Fibroblast of peridontal ligament (primary cell): ENCODE results near the gene XYLT1.
"Not testable (repeated sequence)": the region's sequence is repeated elsewhere in the genome, so short reads cannot be mapped to it uniquely, and the experiment has no call there.

Experiments used
- DNase-seq: peaks from one replicate; pipeline ENCODE4 v3.0.0-alpha.2; 2010; ENCODE audit errors: extremely low read depth

XYLT1 gene

GRCh38 chr16:17491140-17491662 lies 20.4 kb upstream of the XYLT1 start:
- DNase-seq = no peak

- no peak for DNase-seq
These were observed 17.7 kb upstream of the XYLT1 start for GRCh38 chr16:17488506-17488905.

DNA sequence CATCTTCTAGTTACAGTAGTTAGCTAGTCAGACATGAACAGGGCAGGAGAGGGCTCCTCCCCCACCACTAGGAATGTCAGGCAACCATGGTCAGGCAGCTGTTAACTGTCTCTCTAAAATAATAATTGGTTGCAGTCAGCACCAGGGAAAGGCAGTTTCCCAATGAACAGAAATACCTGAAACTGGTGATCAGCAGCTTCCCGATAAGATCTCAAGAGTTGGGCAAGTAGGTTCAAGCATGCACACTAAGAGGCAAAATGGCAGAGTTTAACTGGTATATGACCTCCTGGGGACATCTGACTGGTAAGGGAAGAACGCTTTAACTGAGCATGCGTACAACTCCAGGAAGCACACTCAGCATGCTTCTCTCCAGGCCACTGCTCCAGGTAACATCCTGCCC lies 12.6 kb upstream of the XYLT1 start:
- no peak for DNase-seq

- DNase-seq = not testable (repeated sequence)
These were observed 11.6 kb upstream of the XYLT1 start for GRCh38 chr16:17482341-17482740.

GRCh38 chr16:17481736-17482135 lies 11.0 kb upstream of the XYLT1 start:
- DNase-seq = no peak

DNA sequence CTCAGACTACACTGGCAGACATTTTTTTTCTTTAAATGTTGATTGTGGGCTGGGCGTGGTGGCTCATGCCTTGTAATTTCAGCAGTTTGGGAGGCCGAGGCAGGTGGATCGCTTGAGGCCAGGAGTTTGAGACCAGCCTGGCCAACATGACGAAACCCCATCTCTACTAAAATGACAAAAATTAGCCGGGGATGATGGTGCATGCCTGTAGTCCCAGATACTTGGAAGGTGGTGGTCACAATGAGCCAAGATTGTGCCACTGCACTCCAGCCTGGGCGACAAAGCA lies 6.4 kb upstream of the XYLT1 start:
- not testable (repeated sequence) for DNase-seq

- DNase-seq = peak; percentile 81
These were observed 5.9 kb upstream of the XYLT1 start for GRCh38 chr16:17476414-17477259.

DNA sequence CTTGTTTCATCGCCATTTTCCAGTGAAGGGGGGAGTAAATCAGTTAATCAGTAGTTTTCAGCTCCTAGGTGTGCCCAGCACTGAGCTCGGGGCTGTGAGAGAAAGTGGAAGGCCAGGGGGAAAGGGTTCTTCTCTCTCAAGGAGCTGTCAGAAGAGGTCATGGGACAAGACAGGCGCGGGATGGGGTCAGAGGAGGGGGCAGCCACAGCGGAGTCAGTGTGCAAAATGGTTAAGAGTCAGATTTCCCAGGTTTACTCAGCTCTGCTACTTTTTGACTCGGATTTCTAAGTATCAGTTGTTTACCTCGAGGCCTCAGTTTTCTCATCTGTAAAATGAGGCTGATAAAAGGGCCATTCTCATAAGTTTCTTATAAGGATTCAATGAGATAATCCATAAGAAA lies 4.3 kb upstream of the XYLT1 start:
- DNase-seq = no peak

GRCh38 chr16:17474572-17474971 lies 3.8 kb upstream of the XYLT1 start:
- DNase-seq = no peak

DNA sequence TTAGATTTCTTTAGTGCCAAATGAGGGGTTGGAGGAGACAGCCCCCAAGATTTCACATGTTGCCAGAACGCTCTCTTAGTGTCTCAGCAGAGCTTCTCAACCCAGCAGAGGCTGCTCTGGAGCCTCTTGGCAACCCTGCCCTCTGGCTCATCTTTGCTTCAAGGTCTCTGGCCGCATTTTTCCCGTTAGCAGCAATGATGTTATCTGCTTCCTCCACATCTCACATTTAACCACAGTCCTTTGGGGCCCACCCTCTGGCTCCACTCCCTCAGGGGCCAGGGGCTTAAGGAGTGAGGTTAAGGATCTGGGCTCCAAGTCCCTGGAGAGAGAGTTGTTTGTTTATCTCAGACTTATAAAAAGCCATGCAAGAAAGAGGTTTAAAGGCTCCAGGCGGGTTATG lies 3.3 kb upstream of the XYLT1 start:
- peak; percentile 42 for DNase-seq

- peak; percentile 80 for DNase-seq
These were observed 1.1 kb upstream of the XYLT1 start for GRCh38 chr16:17471719-17472461.

GRCh38 chr16:17470182-17470907 lies 415 bp downstream of the XYLT1 start:
- DNase-seq = no peak

DNA sequence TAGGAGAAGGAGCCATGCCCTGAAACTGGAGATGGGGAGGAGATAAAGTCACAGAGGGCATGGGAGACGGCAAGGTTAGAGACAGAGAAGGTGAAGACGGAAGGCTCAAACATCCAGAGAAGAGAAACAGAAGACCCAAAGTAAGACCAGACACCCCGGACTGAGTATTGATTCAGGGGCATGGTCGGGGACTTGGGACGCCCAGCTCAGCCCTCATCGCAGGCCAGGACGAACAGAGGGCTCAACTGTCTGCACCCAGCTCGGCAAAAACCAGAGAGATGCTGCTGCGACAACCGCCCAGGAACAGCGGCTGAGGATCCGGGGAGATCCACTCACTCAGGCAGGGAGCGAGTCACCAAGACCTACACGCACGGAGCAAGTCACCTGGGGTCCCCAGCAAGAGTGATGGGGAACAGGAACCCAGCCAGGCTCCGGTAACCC lies 999 bp downstream of the XYLT1 start:
- no peak for DNase-seq

GRCh38 chr16:17469011-17469740 lies 1.6 kb downstream of the XYLT1 start:
- DNase-seq = peak; percentile 76

GRCh38 chr16:17468611-17469010 lies 2.1 kb downstream of the XYLT1 start:
- no peak for DNase-seq

GRCh38 chr16:17467923-17468540 lies 2.7 kb downstream of the XYLT1 start:
- peak; percentile 79 for DNase-seq

GRCh38 chr16:17466876-17467275 lies 3.9 kb downstream of the XYLT1 start:
- no peak for DNase-seq

DNA sequence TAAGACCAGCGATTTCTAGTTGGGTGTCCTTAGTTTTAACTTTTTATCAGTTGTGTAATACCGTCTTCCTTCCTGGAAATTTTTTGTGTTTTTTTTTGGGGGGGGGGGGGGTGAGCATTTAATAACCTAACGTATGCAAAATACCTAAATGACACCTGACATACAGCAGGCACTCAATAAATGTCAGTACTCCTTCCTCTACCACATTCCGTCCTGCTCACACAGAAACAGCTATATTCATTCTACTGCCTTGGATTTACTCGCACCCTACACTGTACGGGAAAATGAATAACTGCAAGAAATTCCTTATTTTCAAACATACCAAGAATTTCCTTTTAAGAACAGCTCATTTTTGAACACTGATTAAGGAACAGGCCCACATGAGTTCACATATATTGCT lies 5.3 kb downstream of the XYLT1 start:
- DNase-seq = no peak

GRCh38 chr16:17463335-17463734 lies 7.4 kb downstream of the XYLT1 start:
- no peak for DNase-seq

DNA sequence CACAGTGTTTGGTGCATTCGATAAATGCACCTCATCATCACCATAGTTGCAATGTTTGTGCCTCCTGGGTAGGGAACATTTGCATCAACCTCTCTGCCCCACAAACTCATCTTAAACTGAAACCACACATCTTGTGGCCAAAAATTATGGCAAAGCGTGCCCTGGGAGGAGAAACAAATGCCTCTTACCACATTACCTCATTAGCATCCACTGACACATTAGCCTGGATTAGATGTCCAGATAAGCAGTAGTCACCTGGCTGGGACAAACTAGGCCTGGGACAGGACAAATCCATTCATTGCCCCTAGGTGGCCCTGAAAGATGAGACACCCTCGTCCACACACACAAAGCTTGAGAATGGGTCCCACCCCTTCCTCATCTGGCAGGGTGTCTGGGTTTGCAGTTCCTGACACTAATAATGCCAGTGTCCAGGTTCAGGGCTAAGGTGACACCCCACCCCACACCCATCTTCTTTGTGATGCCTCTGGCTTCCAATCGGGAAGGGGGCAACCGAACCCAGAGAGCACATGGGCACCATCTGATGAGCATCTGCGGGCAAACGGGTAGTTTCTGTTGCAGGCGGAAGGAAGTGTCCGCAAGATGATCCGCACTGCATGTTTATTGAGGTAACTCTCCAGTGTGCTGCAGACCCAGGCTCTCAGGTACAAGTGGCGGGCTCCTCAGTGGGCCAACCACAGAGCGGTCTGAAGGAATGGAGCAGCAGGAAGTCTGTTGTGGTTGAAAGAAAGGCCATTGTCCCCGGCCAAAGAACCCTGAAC lies 8.6 kb downstream of the XYLT1 start:
- no peak for DNase-seq
